IPS DF 6.9 (cell line): ENCODE measurements around the gene TRPM2.

Source experiments
- DNase-seq: peaks from one replicate; pipeline ENCODE4 v3.0.0-alpha.2; 2013; ENCODE audit warnings: low read depth, low spot score
- H3K27ac ChIP-seq: one replicate; pipeline ENCODE4 v1.5.1; 2013; ENCODE audit warnings: low read length, control low read depth
- H3K27me3 ChIP-seq: 2 replicates; pipeline ENCODE4 v1.6.1; 2013; ENCODE audit warnings: mild to moderate bottlenecking, low read length; ENCODE audit not compliant: control insufficient read depth, insufficient read depth
- H3K36me3 ChIP-seq: 2 replicates; pipeline ENCODE4 v1.6.1; 2013; ENCODE audit warnings: low read length; ENCODE audit not compliant: control insufficient read depth, insufficient read depth
- H3K4me1 ChIP-seq: 2 replicates; pipeline ENCODE4 v1.6.1; 2013; ENCODE audit warnings: low read length; ENCODE audit not compliant: control insufficient read depth, insufficient read depth
- H3K4me3 ChIP-seq: 2 replicates; pipeline ENCODE4 v1.5.1; 2013; ENCODE audit warnings: mild to moderate bottlenecking, low read length
- H3K9me3 ChIP-seq: 2 replicates; pipeline ENCODE4 v1.6.1; 2013; ENCODE audit warnings: low read length, inconsistent platforms; ENCODE audit not compliant: control insufficient read depth, insufficient read depth
- WGBS: extraction: QIAGEN DNeasy Blood & Tissue Kit; methylation state at CpG from one replicate; pipeline ENCODE4 v1.1.7; 2013; ENCODE audit warnings: mixed read lengths, missing lambda C conversion rate; ENCODE audit not compliant: insufficient read length, insufficient coverage; 5-methylcytosine and 5-hydroxymethylcytosine counted together

TRPM2 gene

DNA sequence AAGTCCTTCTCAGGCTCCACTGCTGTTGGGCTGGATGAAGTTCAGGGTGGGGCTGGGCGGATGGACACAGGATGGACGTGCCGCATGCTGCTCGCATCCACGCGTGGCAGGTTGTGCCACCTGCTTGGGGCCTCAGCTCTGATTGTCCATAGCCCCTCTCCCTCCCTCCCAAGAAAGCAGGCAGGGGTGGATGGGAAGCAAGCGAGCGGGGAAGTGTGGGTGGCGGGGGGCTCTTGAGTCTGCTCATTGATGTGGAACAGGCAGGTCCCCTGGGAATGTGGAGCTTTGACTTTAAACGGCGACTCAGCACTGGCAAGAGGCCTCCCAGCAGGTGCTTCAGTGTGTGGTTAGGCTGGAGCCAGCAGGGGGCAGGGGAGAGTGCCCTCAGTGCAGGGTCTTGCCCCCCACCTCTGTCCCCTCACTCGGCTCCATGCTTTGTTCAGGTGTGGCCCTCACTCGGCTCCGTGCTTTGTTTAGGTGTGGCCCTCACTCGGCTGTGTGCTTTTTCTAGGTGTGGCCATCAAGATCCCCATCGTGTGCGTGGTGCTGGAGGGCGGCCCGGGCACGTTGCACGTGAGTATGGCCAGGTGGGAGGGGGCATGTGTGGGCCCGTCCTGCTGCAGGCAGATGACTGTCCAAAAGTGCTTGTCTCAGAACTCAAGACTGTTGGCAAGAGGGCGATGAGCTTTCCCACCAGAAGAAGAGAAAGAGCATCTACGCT, 23.9 kb downstream of the TRPM2 start:
- no peaks in the 10 kb centered on the region for H3K27me3 ChIP-seq
- 0 out of 2 replicates have a peak, but pooled peaks cover 1% of the 10 kb centered on the region for H3K4me1 ChIP-seq
- no peak overlapping the region for H3K27ac ChIP-seq
- no peaks in the 10 kb centered on the region for H3K9me3 ChIP-seq
- no peak for DNase-seq
- no CpG with 5 or more reads among the region's 24 CpGs for WGBS
- H3K4me3 ChIP-seq = no peak overlapping the region
- no peaks in the 10 kb centered on the region for H3K36me3 ChIP-seq

DNA sequence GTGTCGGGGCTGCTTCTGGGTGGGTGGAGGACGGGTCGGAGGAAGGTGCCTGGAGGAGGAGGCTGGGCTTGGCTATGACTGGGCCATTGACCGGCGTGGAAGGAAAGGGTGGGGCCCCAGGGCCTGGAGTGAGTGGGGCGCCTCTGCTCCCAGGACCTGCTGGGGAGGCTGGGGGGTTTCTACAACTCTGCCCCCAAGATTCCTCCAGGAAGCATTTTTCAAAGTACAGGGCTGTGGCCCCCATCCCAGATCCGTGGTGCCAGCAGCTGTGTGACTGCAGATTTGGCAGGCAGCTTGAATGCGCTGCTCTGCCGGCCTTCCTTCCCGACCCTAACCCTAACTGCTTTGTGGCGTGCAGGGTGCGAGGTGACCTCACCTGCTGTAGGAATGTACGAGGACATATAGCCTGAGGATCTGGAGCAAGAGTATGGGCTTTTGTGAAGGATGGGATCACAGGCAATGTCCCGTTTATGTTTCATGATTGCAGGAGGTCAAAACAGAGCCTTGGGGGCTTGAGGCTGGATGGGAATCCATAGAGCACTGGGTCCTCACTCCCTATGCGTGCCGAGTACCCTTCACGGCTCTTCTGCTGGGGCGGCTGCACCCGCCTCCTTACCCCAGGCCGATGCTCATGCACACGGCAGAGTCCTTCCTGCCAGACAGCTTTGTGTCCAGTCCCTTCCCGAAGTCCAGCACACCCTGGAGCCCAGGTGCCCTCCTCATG, 24.7 kb downstream of the TRPM2 start:
- no peaks in the 10 kb centered on the region for H3K27me3 ChIP-seq
- no peaks in the 10 kb centered on the region for H3K36me3 ChIP-seq
- H3K9me3 ChIP-seq = no peaks in the 10 kb centered on the region
- no peak overlapping the region for H3K4me3 ChIP-seq
- no peak for DNase-seq
- WGBS = no CpG with 5 or more reads among the region's 22 CpGs
- no peak overlapping the region for H3K27ac ChIP-seq
- H3K4me1 ChIP-seq = 0 out of 2 replicates have a peak, but pooled peaks cover 1% of the 10 kb centered on the region

GRCh38 chr21:44378646-44379514, 25.5 kb downstream of the TRPM2 start:
- Histone ChIP-seq H3K36me3 (no peaks in the 10 kb centered on the region), H3K4me1 (0 out of 2 replicates have a peak, but pooled peaks cover 1% of the 10 kb centered on the region), H3K27ac (no peak overlapping the region), H3K4me3 (no peak overlapping the region), H3K27me3 (no peaks in the 10 kb centered on the region), H3K9me3 (no peaks in the 10 kb centered on the region)
- WGBS = no CpG with 5 or more reads among the region's 34 CpGs
- no peak for DNase-seq

DNA sequence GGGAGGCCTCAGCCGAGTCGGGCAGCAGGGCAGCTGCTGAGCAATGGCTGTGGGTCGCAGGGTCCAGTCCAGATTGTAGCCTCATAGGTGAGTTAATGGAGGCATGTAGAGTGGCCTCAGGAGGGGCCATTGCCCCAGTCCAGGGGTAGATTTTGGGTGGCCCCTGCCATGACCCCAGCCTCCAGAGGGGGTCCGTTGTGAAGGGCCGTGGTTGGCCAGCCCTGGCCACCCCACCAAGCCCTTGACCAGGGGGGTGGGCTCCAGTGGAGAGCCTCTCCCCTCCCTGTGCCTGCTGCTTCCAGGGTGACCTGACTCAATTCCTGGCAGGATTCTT, 26.1 kb downstream of the TRPM2 start:
- Histone ChIP-seq H3K4me3 (no peak overlapping the region), H3K36me3 (no peaks in the 10 kb centered on the region), H3K4me1 (0 out of 2 replicates have a peak, but pooled peaks cover 1% of the 10 kb centered on the region), H3K27ac (no peak overlapping the region), H3K9me3 (no peaks in the 10 kb centered on the region), H3K27me3 (no peaks in the 10 kb centered on the region)
- no CpG with 5 or more reads among the region's 5 CpGs for WGBS
- no peak for DNase-seq

DNA sequence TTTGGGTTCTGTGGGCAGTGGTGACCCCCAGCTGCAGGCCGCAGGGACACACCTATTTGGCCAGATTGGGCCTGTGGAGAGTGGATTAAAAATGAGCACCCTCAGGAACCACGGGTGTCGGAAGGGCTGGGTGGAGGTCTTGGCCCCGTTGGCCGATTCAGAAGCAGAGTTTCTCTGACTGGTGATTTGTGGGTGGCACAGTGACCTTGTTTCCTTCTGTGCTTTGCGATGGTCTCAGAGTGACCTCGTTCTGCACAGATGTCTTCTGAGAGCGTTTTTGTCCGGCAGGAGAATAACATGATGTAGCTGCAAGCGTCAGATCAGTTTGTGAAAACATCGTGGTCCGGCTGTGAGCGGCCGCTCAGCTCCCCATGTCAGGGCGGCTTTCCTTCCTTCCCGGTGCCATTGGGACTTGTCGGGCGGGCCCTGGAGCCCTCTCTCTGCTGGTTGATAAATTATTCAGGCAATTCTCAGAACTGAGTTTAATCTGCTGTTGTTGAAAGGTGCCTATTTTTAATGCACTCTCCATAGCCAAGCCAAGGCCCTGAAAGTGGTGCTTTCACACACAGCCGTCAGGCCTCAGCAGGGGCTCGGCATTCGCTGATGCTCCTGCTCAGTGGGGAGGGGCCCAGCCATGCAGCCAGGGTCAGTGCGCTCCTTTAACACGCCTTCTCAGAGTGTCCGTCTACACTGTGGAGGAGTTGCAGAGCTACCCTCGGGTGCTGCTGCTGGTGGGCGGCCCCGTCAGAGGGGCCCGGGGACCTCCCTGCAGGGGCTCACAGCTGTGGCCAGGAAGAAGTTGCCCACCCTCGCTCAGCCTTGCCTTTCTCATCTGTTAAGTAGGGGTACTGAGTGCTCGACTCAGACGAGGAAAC, 26.8 kb downstream of the TRPM2 start:
- DNase-seq = no peak
- no CpG with 5 or more reads among the region's 31 CpGs for WGBS
- H3K27ac ChIP-seq = no peak overlapping the region
- H3K4me3 ChIP-seq = no peak overlapping the region
- no peaks in the 10 kb centered on the region for H3K9me3 ChIP-seq
- no peaks in the 10 kb centered on the region for H3K36me3 ChIP-seq
- no peaks in the 10 kb centered on the region for H3K27me3 ChIP-seq
- 0 out of 2 replicates have a peak, but pooled peaks cover 1% of the 10 kb centered on the region for H3K4me1 ChIP-seq

DNA sequence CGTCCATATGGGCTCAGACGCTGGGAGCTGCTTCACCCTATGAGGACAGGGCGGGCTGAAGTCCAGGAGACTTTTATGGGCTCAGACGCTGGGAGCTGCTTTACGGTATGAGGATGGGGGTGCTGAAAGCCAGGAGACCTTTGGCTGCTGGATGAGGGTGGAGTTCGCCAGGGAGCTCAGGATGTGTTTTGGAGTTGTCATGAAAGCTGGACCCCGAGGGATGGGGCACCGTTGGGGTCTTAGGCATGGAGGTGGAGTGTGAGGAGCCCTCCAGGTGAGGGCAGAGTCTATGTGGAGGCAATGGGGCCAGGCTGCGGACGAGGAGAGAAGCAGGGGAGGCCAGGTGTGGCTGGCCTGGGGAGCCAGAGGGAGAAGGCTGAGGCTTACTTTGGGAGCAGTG, 27.5 kb downstream of the TRPM2 start:
- Histone ChIP-seq H3K4me1 (0 out of 2 replicates have a peak, but pooled peaks cover 1% of the 10 kb centered on the region), H3K4me3 (no peak overlapping the region), H3K27ac (no peak overlapping the region), H3K27me3 (no peaks in the 10 kb centered on the region), H3K9me3 (no peaks in the 10 kb centered on the region), H3K36me3 (no peaks in the 10 kb centered on the region)
- DNase-seq = no peak
- WGBS = no CpG with 5 or more reads among the region's 10 CpGs

GRCh38 chr21:44381874-44382273, 28.5 kb downstream of the TRPM2 start:
- no peak for DNase-seq
- Histone ChIP-seq H3K9me3 (no peaks in the 10 kb centered on the region), H3K27me3 (no peaks in the 10 kb centered on the region), H3K36me3 (no peaks in the 10 kb centered on the region), H3K4me3 (no peak overlapping the region), H3K4me1 (0 out of 2 replicates have a peak, but pooled peaks cover 1% of the 10 kb centered on the region), H3K27ac (no peak overlapping the region)

- H3K9me3 ChIP-seq = no peaks in the 10 kb centered on the region
- DNase-seq = no peak
- H3K4me1 ChIP-seq = 0 out of 2 replicates have a peak, but pooled peaks cover 1% of the 10 kb centered on the region
- no peak overlapping the region for H3K27ac ChIP-seq
- no peaks in the 10 kb centered on the region for H3K36me3 ChIP-seq
- no peaks in the 10 kb centered on the region for H3K27me3 ChIP-seq
- WGBS = no CpG with 5 or more reads among the region's 9 CpGs
- no peak overlapping the region for H3K4me3 ChIP-seq
Observed at GRCh38 chr21:44382536-44382935, 29.1 kb downstream of the TRPM2 start.

GRCh38 chr21:44383216-44383615, 29.8 kb downstream of the TRPM2 start:
- no CpG with 5 or more reads among the region's 4 CpGs for WGBS

More at GRCh38 chr21:44383216-44383615, 29.8 kb downstream of the TRPM2 start:
- H3K4me3 ChIP-seq = no peak overlapping the region
- H3K27me3 ChIP-seq = no peaks in the 10 kb centered on the region
- DNase-seq = no peak
- no peaks in the 10 kb centered on the region for H3K36me3 ChIP-seq
- no peak overlapping the region for H3K27ac ChIP-seq
- no peaks in the 10 kb centered on the region for H3K9me3 ChIP-seq
- 0 out of 2 replicates have a peak, but pooled peaks cover 1% of the 10 kb centered on the region for H3K4me1 ChIP-seq
